Mesendoderm (in vitro differentiated cells): Measurements from ENCODE around the gene INSRR.

ENCODE experiments used
- DNase-seq: peaks from one replicate; pipeline ENCODE4 v3.0.0; 2013
- H2AK5ac ChIP-seq: 2 replicates; pipeline ENCODE4 v1.6.1; 2013; ENCODE audit warnings: low read length, inconsistent platforms
- H2BK120ac ChIP-seq: 2 replicates; pipeline ENCODE4 v1.6.1; 2013; ENCODE audit warnings: low read depth, mild to moderate bottlenecking, low read length, moderate library complexity, mixed read lengths
- H2BK15ac ChIP-seq: replicated peaks from 2 replicates; pipeline ENCODE4 v1.6.1; 2013; ENCODE audit warnings: low read depth, mild to moderate bottlenecking, moderate library complexity
- H2BK5ac ChIP-seq: 2 replicates; pipeline ENCODE4 v1.6.1; 2013; ENCODE audit warnings: low read length, inconsistent platforms
- H3K18ac ChIP-seq: 2 replicates; pipeline ENCODE4 v1.6.1; 2013; ENCODE audit warnings: mild to moderate bottlenecking, low read length, mixed read lengths
- H3K23ac ChIP-seq: one replicate; pipeline ENCODE4 v1.6.1; 2013; ENCODE audit warnings: low read length
- H3K27ac ChIP-seq: 2 replicates; pipeline ENCODE4 v1.5.1; 2013; ENCODE audit warnings: low read depth, mild to moderate bottlenecking, inconsistent platforms, low read length, moderate library complexity
- H3K27me3 ChIP-seq: 2 replicates; pipeline ENCODE4 v1.6.1; 2013; ENCODE audit warnings: low read length, control low read depth, mild to moderate bottlenecking, inconsistent platforms; ENCODE audit not compliant: insufficient read depth, poor library complexity
- H3K36me3 ChIP-seq: 2 replicates; pipeline ENCODE4 v1.6.1; 2013; ENCODE audit warnings: low read length, inconsistent platforms; ENCODE audit not compliant: control insufficient read depth, insufficient read depth
- H3K4ac ChIP-seq: one replicate; pipeline ENCODE4 v1.6.1; 2013; ENCODE audit warnings: low read depth, mild to moderate bottlenecking, low read length, moderate library complexity
- H3K4me1 ChIP-seq: 2 replicates; pipeline ENCODE4 v1.6.1; 2013; ENCODE audit warnings: low read depth, low read length, inconsistent platforms; ENCODE audit not compliant: control insufficient read depth
- H3K4me2 ChIP-seq: 2 replicates; pipeline ENCODE4 v1.6.1; 2013; ENCODE audit warnings: low read length
- H3K4me3 ChIP-seq: 2 replicates; pipeline ENCODE4 v1.5.1; 2013; ENCODE audit warnings: mild to moderate bottlenecking, low read length
- H3K56ac ChIP-seq: one replicate; pipeline ENCODE4 v1.6.1; 2013; ENCODE audit warnings: low read length
- H3K79me1 ChIP-seq: 2 replicates; pipeline ENCODE4 v1.6.1; 2013; ENCODE audit warnings: low read length, inconsistent platforms
- H3K79me2 ChIP-seq: 2 replicates; pipeline ENCODE4 v1.6.1; 2013; ENCODE audit warnings: mild to moderate bottlenecking, low read length; ENCODE audit not compliant: control insufficient read depth, insufficient read depth
- H3K9ac ChIP-seq: 2 replicates; pipeline ENCODE4 v1.6.1; 2013; ENCODE audit warnings: low read length, inconsistent platforms
- H4K5ac ChIP-seq: one replicate; pipeline ENCODE4 v1.6.1; 2013; ENCODE audit warnings: low read length
- H4K8ac ChIP-seq: one replicate; pipeline ENCODE4 v1.6.1; 2013; ENCODE audit warnings: low read depth, mild to moderate bottlenecking, control low read depth, low read length, moderate library complexity
- WGBS: extraction: QIAGEN DNeasy Blood & Tissue Kit; methylation state at CpG from one replicate; pipeline ENCODE4 v1.1.7; 2013; ENCODE audit warnings: low lambda C conversion rate, missing lambda C conversion rate; ENCODE audit not compliant: insufficient coverage; ENCODE audit errors: extremely low coverage; 5-methylcytosine and 5-hydroxymethylcytosine counted together

INSRR gene

DNA sequence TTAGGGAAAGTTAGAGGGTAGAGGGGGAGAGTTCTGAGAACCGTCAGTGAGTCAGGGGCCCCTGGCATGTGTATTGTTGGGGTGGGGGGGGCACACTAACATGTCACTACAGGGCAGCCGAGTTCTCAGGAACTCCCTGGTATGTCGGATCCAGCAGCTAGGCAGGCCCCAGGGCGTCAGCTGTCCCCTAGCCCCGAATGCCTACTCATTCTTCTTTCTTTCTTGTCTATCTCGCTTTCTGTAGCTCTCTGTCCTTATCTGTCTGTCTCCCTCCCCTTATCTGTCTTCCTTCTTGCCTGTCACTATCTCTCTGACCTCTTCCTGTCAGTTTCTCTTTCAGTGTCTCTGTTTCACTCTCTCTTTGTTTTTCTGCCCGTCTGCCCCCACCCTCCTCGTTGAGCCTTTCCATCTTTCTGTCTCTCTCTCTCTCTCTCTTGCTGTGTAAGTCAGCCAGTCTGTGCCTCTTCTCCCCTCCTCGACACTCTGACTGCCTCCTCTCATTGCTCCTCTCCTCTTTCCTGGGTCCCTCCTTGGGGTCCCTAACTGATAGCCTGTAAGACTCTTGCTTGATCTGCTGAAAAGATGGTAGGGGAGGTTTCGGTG is 4.2 kb upstream of the INSRR start:
- Histone ChIP-seq H2BK120ac (no peak overlapping the region), H3K18ac (no peak overlapping the region), H3K27me3 (peaks cover 25% of the 10 kb centered on the region)

DNA sequence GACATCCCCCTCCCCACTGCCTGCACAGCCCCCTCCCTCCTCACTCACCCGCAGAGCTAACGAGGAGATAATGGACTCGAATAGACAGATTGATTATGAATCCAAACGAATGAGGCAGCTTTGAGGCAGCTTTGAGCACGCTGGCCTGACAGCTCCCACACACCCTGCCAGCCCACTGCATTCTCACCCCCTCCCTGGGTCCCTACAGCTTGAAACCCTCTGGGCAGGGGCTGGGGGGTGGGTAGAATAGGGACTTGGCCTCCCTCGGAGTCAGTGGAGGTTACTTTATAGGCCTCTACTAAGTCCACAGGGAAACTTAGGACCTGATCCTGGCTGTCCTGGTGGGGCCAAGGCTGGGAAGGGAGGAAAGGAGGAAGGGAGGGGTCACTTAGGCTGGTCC is 3.7 kb upstream of the INSRR start:
- H2AK5ac ChIP-seq: no peak overlapping the region
- H4K8ac ChIP-seq: no peak overlapping the region
- peak overlapping the region; percentile 17 for H3K4ac ChIP-seq
- H3K27me3 ChIP-seq: peaks cover 31% of the 10 kb centered on the region
- WGBS: no CpG with 5 or more reads among the region's 6 CpGs
- peaks cover 3% of the 10 kb centered on the region for H3K79me1 ChIP-seq
- no peak overlapping the region for H4K5ac ChIP-seq
- no peak overlapping the region for H3K4me3 ChIP-seq
- no peak overlapping the region for H2BK5ac ChIP-seq
- no peaks in the 10 kb centered on the region for H3K36me3 ChIP-seq
- H3K9ac ChIP-seq: peak overlapping the region; percentile 6
- H2BK120ac ChIP-seq: no peak overlapping the region
- H3K27ac ChIP-seq: peak overlapping the region; percentile 21
- H3K4me1 ChIP-seq: peaks cover 10% of the 10 kb centered on the region
- peak overlapping the region; percentile 67 for H3K56ac ChIP-seq
- DNase-seq: no peak
- H3K18ac ChIP-seq: no peak overlapping the region
- no peak overlapping the region for H3K23ac ChIP-seq
- no peaks in the 10 kb centered on the region for H3K79me2 ChIP-seq
- no peak overlapping the region for H2BK15ac ChIP-seq
- no peak overlapping the region for H3K4me2 ChIP-seq

More for the DNA sequence above, 4.2 kb upstream of the INSRR start:
- peak overlapping the region; percentile 54 for H2BK5ac ChIP-seq
- H3K4me1 ChIP-seq: peaks cover 10% of the 10 kb centered on the region
- H3K79me1 ChIP-seq: peaks cover 3% of the 10 kb centered on the region
- H4K5ac ChIP-seq: no peak overlapping the region
- no peak overlapping the region for H4K8ac ChIP-seq
- H3K4me2 ChIP-seq: peak overlapping the region; percentile 37
- H3K79me2 ChIP-seq: no peaks in the 10 kb centered on the region
- peak overlapping the region; percentile 67 for H3K56ac ChIP-seq
- peak overlapping the region; percentile 17 for H3K4ac ChIP-seq
- H3K23ac ChIP-seq: no peak overlapping the region
- no peak overlapping the region for H2BK15ac ChIP-seq
- no peak overlapping the region for H2AK5ac ChIP-seq
- no peaks in the 10 kb centered on the region for H3K36me3 ChIP-seq
- WGBS: no CpG with 5 or more reads among the region's 10 CpGs
- no peak overlapping the region for H3K4me3 ChIP-seq
- peak overlapping the region; percentile 6 for H3K9ac ChIP-seq
- peak; percentile 82 for DNase-seq
- peak overlapping the region; percentile 21 for H3K27ac ChIP-seq

DNA sequence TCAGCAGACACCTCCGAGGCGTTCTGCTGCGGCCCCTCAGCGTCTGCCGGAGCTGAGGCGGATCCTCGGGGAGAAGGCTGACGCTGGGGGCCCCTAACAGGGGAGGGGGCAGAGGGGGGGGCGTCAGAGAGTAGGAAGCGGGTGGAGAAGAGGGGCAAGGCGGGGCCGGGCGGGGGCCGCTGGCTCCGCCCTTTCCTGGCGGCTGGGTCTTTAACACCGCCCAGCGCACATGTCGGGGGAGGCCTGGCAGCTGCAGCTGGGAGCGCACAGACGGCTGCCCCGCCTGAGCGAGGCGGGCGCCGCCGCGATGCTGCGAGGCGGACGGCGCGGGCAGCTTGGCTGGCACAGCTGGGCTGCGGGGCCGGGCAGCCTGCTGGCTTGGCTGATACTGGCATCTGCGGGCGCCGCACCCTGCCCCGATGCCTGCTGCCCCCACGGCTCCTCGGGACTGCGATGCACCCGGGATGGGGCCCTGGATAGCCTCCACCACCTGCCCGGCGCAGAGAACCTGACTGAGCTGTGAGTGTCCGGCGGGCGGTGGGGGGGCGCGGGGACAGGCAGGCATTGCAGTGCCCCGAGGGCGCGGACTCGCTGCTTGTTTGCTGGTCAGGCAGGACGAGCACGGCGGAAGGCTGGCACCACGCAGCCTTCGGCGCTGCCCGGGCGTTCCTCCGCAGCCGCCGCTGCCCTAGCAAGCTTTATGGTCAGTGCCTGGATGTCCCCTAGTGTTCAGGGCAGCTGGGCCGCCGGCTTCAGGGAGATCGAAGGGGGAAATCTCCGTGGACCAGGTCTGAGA is 1.9 kb upstream of the INSRR start, which contains the start of gene NTRK1:
Gene NTRK1, plus strand, starts transcription at position 238 of the 796 bp plus-strand sequence. Its CDS starts 70 bp downstream, at position 308.
- H2AK5ac ChIP-seq: no peak within 1 kb of the TSS
- no peak within 1 kb of the TSS for H2BK5ac ChIP-seq
- no peak within 1 kb of the TSS for H3K4ac ChIP-seq
- WGBS: no CpG with 5 or more reads among the region's 69 CpGs
- H3K56ac ChIP-seq: peak within 1 kb of the TSS; percentile 78
- peaks cover 3% of the 10 kb centered on the region for H3K79me1 ChIP-seq
- H3K4me3 ChIP-seq: peak within 1 kb of the TSS; percentile 23
- H3K36me3 ChIP-seq: no peaks in the 10 kb centered on the region
- H2BK120ac ChIP-seq: no peak within 1 kb of the TSS
- no peak within 1 kb of the TSS for H3K18ac ChIP-seq
- peak within 1 kb of the TSS; percentile 57 for H3K9ac ChIP-seq
- H4K8ac ChIP-seq: no peak within 1 kb of the TSS
- H3K27me3 ChIP-seq: peaks cover 31% of the 10 kb centered on the region
- no peak within 1 kb of the TSS for H3K23ac ChIP-seq
- peak within 1 kb of the TSS; percentile 63 for H3K4me2 ChIP-seq
- H4K5ac ChIP-seq: no peak within 1 kb of the TSS
- H3K4me1 ChIP-seq: peaks cover 10% of the 10 kb centered on the region
- H3K27ac ChIP-seq: no peak within 1 kb of the TSS
- DNase-seq: peak; percentile 67
- H2BK15ac ChIP-seq: no peak within 1 kb of the TSS
- no peaks in the 10 kb centered on the region for H3K79me2 ChIP-seq

DNA sequence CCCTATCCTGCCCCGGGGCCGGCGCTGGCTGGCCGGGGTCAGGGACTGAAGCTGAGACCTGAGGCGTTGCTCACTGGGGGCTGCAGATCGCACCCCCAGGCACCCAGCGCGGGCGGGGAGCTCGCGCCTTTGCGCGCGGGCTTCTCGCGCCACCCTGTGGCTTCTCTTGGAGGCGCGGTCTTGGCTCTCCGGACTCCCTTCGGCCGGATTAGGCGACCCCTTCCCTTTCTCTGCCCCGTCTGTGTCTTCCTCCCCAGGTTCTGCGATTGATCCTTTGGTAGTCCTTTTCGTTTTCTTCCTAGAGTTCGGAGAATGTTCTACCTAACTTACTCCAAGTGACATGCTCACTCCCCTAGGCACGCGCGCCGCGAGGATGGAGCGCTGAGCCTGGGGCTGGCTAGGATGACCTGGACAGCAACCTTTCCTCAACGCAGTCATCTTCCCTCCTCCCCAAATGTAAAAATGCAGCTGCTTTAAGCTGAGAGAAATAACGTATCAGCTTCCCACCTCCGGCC is 1.3 kb upstream of the INSRR start:
- Histone ChIP-seq H3K36me3 (no peaks in the 10 kb centered on the region), H3K79me2 (no peaks in the 10 kb centered on the region), H3K4ac (no peak overlapping the region), H2AK5ac (no peak overlapping the region), H3K18ac (no peak overlapping the region), H3K4me2 (peak overlapping the region; percentile 63), H3K23ac (no peak overlapping the region), H3K79me1 (peaks cover 3% of the 10 kb centered on the region), H3K4me3 (peak overlapping the region; percentile 23), H3K9ac (peak overlapping the region; percentile 46), H3K27me3 (peaks cover 31% of the 10 kb centered on the region), H4K8ac (no peak overlapping the region), H2BK15ac (no peak overlapping the region), H3K27ac (no peak overlapping the region), H4K5ac (no peak overlapping the region), H3K56ac (peak overlapping the region; percentile 17), H3K4me1 (peaks cover 10% of the 10 kb centered on the region), H2BK5ac (no peak overlapping the region), H2BK120ac (no peak overlapping the region)
- WGBS: no CpG with 5 or more reads among the region's 35 CpGs
- peak; percentile 72 for DNase-seq

DNA sequence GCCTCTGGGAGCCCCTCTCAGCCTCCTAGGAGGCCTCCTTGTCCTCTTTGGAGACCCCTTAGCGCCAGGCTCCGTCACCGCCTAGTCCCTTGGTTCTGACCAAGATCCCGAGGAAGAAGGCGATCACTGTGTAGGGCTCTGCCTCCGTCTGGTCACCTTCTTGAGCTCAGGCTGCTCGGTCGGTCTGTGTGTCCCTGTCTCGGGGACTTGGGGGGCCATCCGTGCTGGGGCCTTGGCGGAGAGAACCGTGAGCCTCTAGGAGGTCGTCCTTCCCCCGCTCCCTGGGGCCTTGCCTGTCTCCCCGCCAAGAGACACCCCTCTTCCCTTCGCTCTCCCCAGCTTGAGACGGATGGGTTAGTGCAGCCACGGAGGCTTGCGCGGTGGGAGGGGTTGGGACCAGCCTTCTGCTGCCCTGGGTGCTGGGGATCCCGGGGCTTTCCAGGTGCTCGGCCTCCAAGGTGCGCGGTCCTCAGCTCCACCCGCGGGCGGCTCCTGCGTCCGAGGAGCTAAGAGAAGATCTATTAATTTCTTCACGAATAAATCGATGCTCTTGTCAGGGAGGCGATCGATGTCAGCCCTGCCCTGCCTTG is 701 bp upstream of the INSRR start:
- H3K27ac ChIP-seq: no peak overlapping the region
- H2BK5ac ChIP-seq: no peak overlapping the region
- no peaks in the 10 kb centered on the region for H3K36me3 ChIP-seq
- no peak overlapping the region for H4K8ac ChIP-seq
- no peak overlapping the region for H4K5ac ChIP-seq
- H3K9ac ChIP-seq: peak overlapping the region; percentile 57
- no peak overlapping the region for H3K4ac ChIP-seq
- H3K4me1 ChIP-seq: peaks cover 10% of the 10 kb centered on the region
- H2AK5ac ChIP-seq: no peak overlapping the region
- H3K4me2 ChIP-seq: peak overlapping the region; percentile 58
- H3K56ac ChIP-seq: peak overlapping the region; percentile 70
- WGBS: no CpG with 5 or more reads among the region's 33 CpGs
- no peak overlapping the region for H3K4me3 ChIP-seq
- H3K27me3 ChIP-seq: peaks cover 31% of the 10 kb centered on the region
- no peak overlapping the region for H2BK120ac ChIP-seq
- no peak overlapping the region for H3K23ac ChIP-seq
- peak; percentile 61 for DNase-seq
- no peaks in the 10 kb centered on the region for H3K79me2 ChIP-seq
- H3K79me1 ChIP-seq: peaks cover 3% of the 10 kb centered on the region
- no peak overlapping the region for H2BK15ac ChIP-seq
- H3K18ac ChIP-seq: no peak overlapping the region
